ENCODE results near the gene ENO2. TPM values are rescaled to one million over a fixed set of nuclear protein-coding genes. Genes with fewer than 3 reads are reported as not detected.
"Not testable (repeated sequence)": the region's sequence is repeated elsewhere in the genome, so short reads cannot be mapped to it uniquely, and the experiment has no call there.

The ENO2 gene
- total RNA-seq, 4 donors from 2014 or later = 14.0 to 25.8 (median 15.9) TPM

- Histone ChIP-seq H3K4me1 (peaks cover 0 to 56% (median 32%) of the 10 kb centered on the region in 4 donors), H3K27ac (peak overlapping the region; percentile 69 to 93 (median 91)), H3K27me3 (no peaks in the 10 kb centered on the region), H3K9me3 (no peaks in the 10 kb centered on the region), H3K36me3 (peaks cover 0 to 20% (median 0%) of the 10 kb centered on the region in 3 donors), H3K4me3 (peak overlapping the region; percentile 65 to 94 (median 82))
- 1 to 4% methylated on average over 15 to 34 of the region's 40 CpGs for WGBS, 2 donors
- DNase-seq (ENCODE audit: low spot score in 2 of 2) = peak; percentile 76 to 84
- no peak for TF ChIP-seq POLR2A (IDR thresholded peaks at IDR 0.05)
- TF ChIP-seq EP300 (IDR thresholded peaks at IDR 0.05) = peak in 1 of 2 donors; percentile 44
- peak; percentile 92 to 97 (median 94) for TF ChIP-seq CTCF (IDR thresholded peaks at IDR 0.05)
Observed at GRCh38 chr12:6872073-6873048, 42.0 kb upstream of the ENO2 start.

- Histone ChIP-seq H3K9me3 (no peaks in the 10 kb centered on the region), H3K4me1 (peaks cover 0 to 52% (median 30%) of the 10 kb centered on the region in 4 donors), H3K27me3 (no peaks in the 10 kb centered on the region), H3K4me3 (peak within 1 kb of the TSS; percentile 65 to 94 (median 82)), H3K36me3 (peaks cover 0 to 20% (median 0%) of the 10 kb centered on the region in 3 donors), H3K27ac (peak within 1 kb of the TSS; percentile 69 to 93 (median 91))
- 0 to 2% methylated on average over 23 to 41 of the region's 66 CpGs for WGBS, 2 donors
- TF ChIP-seq POLR2A (IDR thresholded peaks at IDR 0.05) = peak; percentile 53 to 73
- peak in 1 of 5 experiments; percentile 39 for TF ChIP-seq CTCF (IDR thresholded peaks at IDR 0.05)
- peak; percentile 41 to 75 for TF ChIP-seq EP300 (IDR thresholded peaks at IDR 0.05)
- DNase-seq (ENCODE audit: low spot score in 2 of 2) = peak; percentile 91 to 94
Observed at GRCh38 chr12:6873094-6874014, 41.0 kb upstream of the ENO2 start, which contains the start of gene SPSB2. SPSB2 (minus strand) TSS chr12:6873303; CDS start chr12:6872901, 402 bp downstream.

- H3K27me3 ChIP-seq; DNase-seq (ENCODE audit: low spot score in 2 of 2); H3K9me3 ChIP-seq: not testable (repeated sequence)
- peaks cover 0 to 46% (median 24%) of the 10 kb centered on the region in 4 donors for H3K4me1 ChIP-seq
- H3K4me3 ChIP-seq = peak overlapping the region; percentile 65 to 94 (median 82)
- peaks cover 0 to 20% (median 0%) of the 10 kb centered on the region in 3 donors for H3K36me3 ChIP-seq
- H3K27ac ChIP-seq = peak overlapping the region in 3 of 4 donors; percentile 90 to 93 (median 92)
- WGBS, 2 donors = 36 to 41% methylated on average over 9 of the region's 9 CpGs
Observed at GRCh38 chr12:6874015-6874368, 40.4 kb upstream of the ENO2 start.

- H3K9me3 ChIP-seq; H3K4me3 ChIP-seq; H3K27ac ChIP-seq; DNase-seq (ENCODE audit: low spot score in 2 of 2); H3K27me3 ChIP-seq; H3K4me1 ChIP-seq: not testable (repeated sequence)
- H3K36me3 ChIP-seq = peaks cover 0 to 17% (median 0%) of the 10 kb centered on the region in 3 donors
- 79 to 80% methylated on average over 11 of the region's 11 CpGs for WGBS, 2 donors
Observed at GRCh38 chr12:6879824-6880223, 34.6 kb upstream of the ENO2 start.

DNA sequence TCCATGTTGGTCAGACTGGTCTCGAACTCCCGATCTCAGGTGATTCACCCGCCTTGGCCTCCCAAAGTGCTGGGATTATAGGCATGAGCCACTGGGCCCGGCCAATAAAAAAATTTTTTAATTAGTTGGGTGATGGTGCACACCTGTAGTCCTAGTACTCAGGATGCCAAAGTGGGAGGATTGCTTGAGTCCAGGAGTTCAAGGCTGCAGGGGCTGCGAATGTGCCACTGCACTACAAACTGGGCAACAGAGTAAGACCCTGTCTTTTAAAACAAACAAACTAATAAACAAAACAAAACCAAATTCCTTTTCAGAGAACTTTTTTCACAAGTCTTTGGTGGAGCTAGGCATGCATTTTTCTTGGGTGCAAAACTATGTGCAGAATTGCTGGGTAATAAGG, 31.1 kb upstream of the ENO2 start:
- TF ChIP-seq POLR2A (IDR thresholded peaks at IDR 0.05) = no peak
- no peak for TF ChIP-seq EP300 (IDR thresholded peaks at IDR 0.05)
- Histone ChIP-seq H3K27ac (no peak overlapping the region), H3K36me3 (peaks cover 0 to 27% (median 0%) of the 10 kb centered on the region in 3 donors), H3K27me3 (no peaks in the 10 kb centered on the region), H3K9me3 (no peaks in the 10 kb centered on the region), H3K4me3 (no peak overlapping the region), H3K4me1 (no peaks in the 10 kb centered on the region)
- WGBS, 2 donors = 96 to 98% methylated on average over 5 of the region's 5 CpGs
- no peak for DNase-seq (ENCODE audit: low spot score in 2 of 2)

- 92 to 95% methylated on average over 9 to 11 of the region's 11 CpGs for WGBS, 2 donors
- H3K27me3 ChIP-seq = no peaks in the 10 kb centered on the region
- peaks cover 0 to 27% (median 0%) of the 10 kb centered on the region in 3 donors for H3K36me3 ChIP-seq
- H3K9me3 ChIP-seq = no peaks in the 10 kb centered on the region
- no peak for DNase-seq (ENCODE audit: low spot score in 2 of 2)
- H3K4me1 ChIP-seq = no peaks in the 10 kb centered on the region
- TF ChIP-seq CTCF (IDR thresholded peaks at IDR 0.05) (no peak), POLR2A (IDR thresholded peaks at IDR 0.05) (no peak), EP300 (IDR thresholded peaks at IDR 0.05) (no peak)
- H3K27ac ChIP-seq = no peak overlapping the region
- H3K4me3 ChIP-seq = no peak overlapping the region
Observed at GRCh38 chr12:6883683-6884082, 30.7 kb upstream of the ENO2 start.
